Measurements from ENCODE around the gene PRR15. TPM values are rescaled to one million over a fixed set of nuclear protein-coding genes. Genes with fewer than 3 reads are reported as not detected.

The PRR15 gene
- total and polyA plus RNA-seq, 2 of the 13 experiments (the other 11 are each of a cell fraction or from before 2014, with no cell fraction given), result 2.3 to 7.8 TPM

DNA sequence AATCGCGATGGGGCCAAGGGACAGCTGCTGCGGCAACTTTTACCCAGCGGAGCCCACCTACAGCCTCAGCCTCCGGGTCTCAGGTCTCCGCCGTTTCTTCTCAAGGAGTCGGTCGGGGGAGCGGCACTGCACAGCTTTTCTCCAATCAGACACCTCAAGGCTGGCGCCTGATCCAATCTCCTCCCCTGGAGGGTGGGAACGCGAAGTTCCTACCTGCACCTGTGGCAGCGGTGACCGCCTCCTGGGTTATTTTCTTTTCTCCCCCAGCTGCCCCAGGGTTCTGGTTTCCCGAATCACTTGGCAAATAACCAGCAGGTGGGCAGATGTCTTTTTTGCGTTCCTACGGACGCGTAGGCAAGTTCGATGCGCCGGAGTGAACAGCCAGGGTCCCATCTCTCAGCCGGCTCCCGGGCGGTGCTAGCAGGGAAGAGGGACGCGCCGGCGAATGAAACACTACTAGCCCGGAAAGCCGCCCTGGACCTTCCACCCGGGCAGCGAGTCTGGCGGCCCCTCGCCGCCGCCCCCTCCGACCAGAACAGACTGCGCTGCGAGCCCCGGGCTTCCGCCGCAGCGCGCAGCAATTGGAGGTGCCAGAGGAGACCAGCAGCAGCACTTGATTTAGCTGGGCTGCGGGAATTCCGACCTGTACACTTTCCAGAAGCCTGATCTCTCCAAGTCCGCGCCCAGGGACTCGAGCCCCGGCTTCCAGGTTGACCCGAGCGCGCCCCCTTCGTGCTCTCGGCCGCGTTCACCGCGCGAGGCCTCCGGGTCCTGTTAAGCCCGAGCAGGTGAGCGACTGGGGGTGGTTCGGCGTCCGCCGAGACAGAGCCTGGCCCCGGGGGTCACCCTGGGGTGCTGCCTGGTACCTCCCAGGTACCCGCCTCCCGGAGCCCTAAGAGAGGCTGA is at the start of gene PRR15 (continued):
- TF ChIP-seq, protein P1, sequence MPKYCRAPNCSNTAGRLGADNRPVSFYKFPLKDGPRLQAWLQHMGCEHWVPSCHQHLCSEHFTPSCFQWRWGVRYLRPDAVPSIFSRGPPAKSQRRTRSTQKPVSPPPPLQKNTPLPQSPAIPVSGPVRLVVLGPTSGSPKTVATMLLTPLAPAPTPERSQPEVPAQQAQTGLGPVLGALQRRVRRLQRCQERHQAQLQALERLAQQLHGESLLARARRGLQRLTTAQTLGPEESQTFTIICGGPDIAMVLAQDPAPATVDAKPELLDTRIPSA (CRISPR knock-in tag; IDR thresholded peaks at IDR 0.05; ENCODE audit: borderline replicate concordance), result no peak
- TF ChIP-seq U2AF2 (IDR thresholded peaks at IDR 0.05; ENCODE audit: low read depth, low read length) (no peak), RARA (CRISPR knock-in tag; IDR thresholded peaks at IDR 0.05) (peak; percentile 21; the same call in 1 of the 2 replicates), RBM22 (optimal IDR thresholded peaks at IDR 0.05; ENCODE audit: low read length) (no peak), ZNF776 (CRISPR knock-in tag; IDR thresholded peaks at IDR 0.05) (peak; percentile 77; the same call in 1 of the 2 replicates), SPEN (CRISPR knock-in tag; IDR thresholded peaks at IDR 0.05; ENCODE audit: low read depth) (peak; percentile 60; the same call in 1 of the 2 replicates), CHD4 (IDR thresholded peaks at IDR 0.05; ENCODE audit: borderline replicate concordance, low read length) (no peak), POLR2AphosphoS5 (IDR thresholded peaks at IDR 0.05; ENCODE audit: low read depth, low read length) (peak; percentile 63; the same call in 1 of the 2 replicates), ZNF615 (CRISPR knock-in tag; IDR thresholded peaks at IDR 0.05; ENCODE audit: borderline replicate concordance) (0 out of 2 replicates have a peak, but pooled peaks have one; percentile 53), ZNF841 (CRISPR knock-in tag; IDR thresholded peaks at IDR 0.05; ENCODE audit: borderline replicate concordance) (peak; percentile 59; the same call in 1 of the 2 replicates), KMT2B (CRISPR knock-in tag; IDR thresholded peaks at IDR 0.05) (peak; percentile 29; the same call in 1 of the 2 replicates), ZNF143 (CRISPR knock-in tag; IDR thresholded peaks at IDR 0.05) (no peak), ZFP37 (CRISPR knock-in tag; IDR thresholded peaks at IDR 0.05; ENCODE audit: borderline replicate concordance) (0 out of 2 replicates have a peak, but pooled peaks have one; percentile 13), KLF6 (CRISPR knock-in tag; IDR thresholded peaks at IDR 0.05) (0 out of 2 replicates have a peak, but pooled peaks have one; percentile 4), ZNF558 (CRISPR knock-in tag; IDR thresholded peaks at IDR 0.05; ENCODE audit: borderline replicate concordance) (peak; percentile 71; the same call in 1 of the 2 replicates)
- TF ChIP-seq, protein P2, sequence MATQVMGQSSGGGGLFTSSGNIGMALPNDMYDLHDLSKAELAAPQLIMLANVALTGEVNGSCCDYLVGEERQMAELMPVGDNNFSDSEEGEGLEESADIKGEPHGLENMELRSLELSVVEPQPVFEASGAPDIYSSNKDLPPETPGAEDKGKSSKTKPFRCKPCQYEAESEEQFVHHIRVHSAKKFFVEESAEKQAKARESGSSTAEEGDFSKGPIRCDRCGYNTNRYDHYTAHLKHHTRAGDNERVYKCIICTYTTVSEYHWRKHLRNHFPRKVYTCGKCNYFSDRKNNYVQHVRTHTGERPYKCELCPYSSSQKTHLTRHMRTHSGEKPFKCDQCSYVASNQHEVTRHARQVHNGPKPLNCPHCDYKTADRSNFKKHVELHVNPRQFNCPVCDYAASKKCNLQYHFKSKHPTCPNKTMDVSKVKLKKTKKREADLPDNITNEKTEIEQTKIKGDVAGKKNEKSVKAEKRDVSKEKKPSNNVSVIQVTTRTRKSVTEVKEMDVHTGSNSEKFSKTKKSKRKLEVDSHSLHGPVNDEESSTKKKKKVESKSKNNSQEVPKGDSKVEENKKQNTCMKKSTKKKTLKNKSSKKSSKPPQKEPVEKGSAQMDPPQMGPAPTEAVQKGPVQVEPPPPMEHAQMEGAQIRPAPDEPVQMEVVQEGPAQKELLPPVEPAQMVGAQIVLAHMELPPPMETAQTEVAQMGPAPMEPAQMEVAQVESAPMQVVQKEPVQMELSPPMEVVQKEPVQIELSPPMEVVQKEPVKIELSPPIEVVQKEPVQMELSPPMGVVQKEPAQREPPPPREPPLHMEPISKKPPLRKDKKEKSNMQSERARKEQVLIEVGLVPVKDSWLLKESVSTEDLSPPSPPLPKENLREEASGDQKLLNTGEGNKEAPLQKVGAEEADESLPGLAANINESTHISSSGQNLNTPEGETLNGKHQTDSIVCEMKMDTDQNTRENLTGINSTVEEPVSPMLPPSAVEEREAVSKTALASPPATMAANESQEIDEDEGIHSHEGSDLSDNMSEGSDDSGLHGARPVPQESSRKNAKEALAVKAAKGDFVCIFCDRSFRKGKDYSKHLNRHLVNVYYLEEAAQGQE (IDR thresholded peaks at IDR 0.05; ENCODE audit: borderline replicate concordance in 1 of 2, low read depth in 1 of 2, low read length in 2 of 2), result no peak
- TF ChIP-seq, protein P3, sequence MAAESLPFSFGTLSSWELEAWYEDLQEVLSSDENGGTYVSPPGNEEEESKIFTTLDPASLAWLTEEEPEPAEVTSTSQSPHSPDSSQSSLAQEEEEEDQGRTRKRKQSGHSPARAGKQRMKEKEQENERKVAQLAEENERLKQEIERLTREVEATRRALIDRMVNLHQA (CRISPR knock-in tag; IDR thresholded peaks at IDR 0.05), result no peak
- TF ChIP-seq, protein P4, sequence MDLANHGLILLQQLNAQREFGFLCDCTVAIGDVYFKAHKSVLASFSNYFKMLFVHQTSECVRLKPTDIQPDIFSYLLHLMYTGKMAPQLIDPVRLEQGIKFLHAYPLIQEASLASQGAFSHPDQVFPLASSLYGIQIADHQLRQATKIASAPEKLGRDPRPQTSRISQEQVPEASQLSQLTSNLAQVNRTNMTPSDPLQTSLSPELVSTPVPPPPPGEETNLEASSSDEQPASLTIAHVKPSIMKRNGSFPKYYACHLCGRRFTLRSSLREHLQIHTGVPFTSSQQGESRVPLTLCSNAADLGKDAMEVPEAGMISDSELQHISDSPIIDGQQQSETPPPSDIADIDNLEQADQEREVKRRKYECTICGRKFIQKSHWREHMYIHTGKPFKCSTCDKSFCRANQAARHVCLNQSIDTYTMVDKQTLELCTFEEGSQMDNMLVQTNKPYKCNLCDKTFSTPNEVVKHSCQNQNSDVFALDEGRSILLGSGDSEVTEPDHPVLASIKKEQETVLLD (CRISPR knock-in tag; IDR thresholded peaks at IDR 0.05; ENCODE audit: low read depth), result 0 out of 2 replicates have a peak, but pooled peaks have one; percentile 42
- TF ChIP-seq, protein P5, sequence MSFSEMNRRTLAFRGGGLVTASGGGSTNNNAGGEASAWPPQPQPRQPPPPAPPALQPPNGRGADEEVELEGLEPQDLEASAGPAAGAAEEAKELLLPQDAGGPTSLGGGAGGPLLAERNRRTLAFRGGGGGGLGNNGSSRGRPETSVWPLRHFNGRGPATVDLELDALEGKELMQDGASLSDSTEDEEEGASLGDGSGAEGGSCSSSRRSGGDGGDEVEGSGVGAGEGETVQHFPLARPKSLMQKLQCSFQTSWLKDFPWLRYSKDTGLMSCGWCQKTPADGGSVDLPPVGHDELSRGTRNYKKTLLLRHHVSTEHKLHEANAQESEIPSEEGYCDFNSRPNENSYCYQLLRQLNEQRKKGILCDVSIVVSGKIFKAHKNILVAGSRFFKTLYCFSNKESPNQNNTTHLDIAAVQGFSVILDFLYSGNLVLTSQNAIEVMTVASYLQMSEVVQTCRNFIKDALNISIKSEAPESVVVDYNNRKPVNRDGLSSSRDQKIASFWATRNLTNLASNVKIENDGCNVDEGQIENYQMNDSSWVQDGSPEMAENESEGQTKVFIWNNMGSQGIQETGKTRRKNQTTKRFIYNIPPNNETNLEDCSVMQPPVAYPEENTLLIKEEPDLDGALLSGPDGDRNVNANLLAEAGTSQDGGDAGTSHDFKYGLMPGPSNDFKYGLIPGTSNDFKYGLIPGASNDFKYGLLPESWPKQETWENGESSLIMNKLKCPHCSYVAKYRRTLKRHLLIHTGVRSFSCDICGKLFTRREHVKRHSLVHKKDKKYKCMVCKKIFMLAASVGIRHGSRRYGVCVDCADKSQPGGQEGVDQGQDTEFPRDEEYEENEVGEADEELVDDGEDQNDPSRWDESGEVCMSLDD (CRISPR knock-in tag; IDR thresholded peaks at IDR 0.05; ENCODE audit: borderline replicate concordance), result no peak
